RWPE2 (cell line): ENCODE results near the gene EPS8.

ENCODE experiments used
- ATAC-seq: fragments of 200-7000 bp; cut with Tn5 transposase; 3 replicates; pipeline ENCODE4 v1.9.1; 2021; ENCODE audit warnings: low read depth
- DNase-seq: peaks from one replicate; pipeline ENCODE4 v3.0.0-alpha.2; 2020; ENCODE audit warnings: low spot score
- H3K27ac ChIP-seq: fragments of 450-650 bp; 2 replicates; pipeline ENCODE4 v1.5.1; 2017; ENCODE audit warnings: mild to moderate bottlenecking; ENCODE audit not compliant: poor library complexity, severe bottlenecking
- H3K27me3 ChIP-seq: fragments of 250-450 bp; sonication (Bioruptor Pico); 2 replicates; pipeline ENCODE4 v1.5.1; 2021; ENCODE audit warnings: mild to moderate bottlenecking, moderate library complexity; ENCODE audit not compliant: insufficient read depth, poor library complexity, severe bottlenecking
- H3K36me3 ChIP-seq: fragments of 250-450 bp; sonication (Bioruptor Pico); 2 replicates; pipeline ENCODE4 v1.5.1; 2020; ENCODE audit warnings: low read depth, mild to moderate bottlenecking, moderate library complexity
- H3K4me1 ChIP-seq: fragments of 250-450 bp; sonication (Bioruptor Pico); 2 replicates; pipeline ENCODE4 v1.5.1; 2021; ENCODE audit warnings: mild to moderate bottlenecking, moderate library complexity; ENCODE audit not compliant: insufficient read depth, poor library complexity, severe bottlenecking
- H3K4me3 ChIP-seq: fragments of 250-450 bp; sonication (Bioruptor Pico); 2 replicates; pipeline ENCODE4 v1.5.1; 2021; ENCODE audit warnings: mild to moderate bottlenecking, moderate library complexity; ENCODE audit not compliant: severe bottlenecking
- H3K9me3 ChIP-seq: fragments of 250-450 bp; sonication (Bioruptor Pico); 2 replicates; pipeline ENCODE4 v1.5.1; 2021; ENCODE audit warnings: mild to moderate bottlenecking, moderate library complexity; ENCODE audit not compliant: severe bottlenecking
- CTCF ChIP-seq: fragments of 450-650 bp; IDR thresholded peaks from one replicate; pipeline ENCODE4 v1.5.1; 2017; ENCODE audit warnings: mild to moderate bottlenecking, moderate library complexity; ENCODE audit not compliant: poor library complexity, severe bottlenecking

Gene EPS8

GRCh38 chr12:15687583-15687982, 101.6 kb downstream of the EPS8 start:
- H3K27ac ChIP-seq, result no peak overlapping the region
- H3K4me1 ChIP-seq, result no peaks in the 10 kb centered on the region
- no peak for ATAC-seq
- no peak overlapping the region for H3K4me3 ChIP-seq
- no peaks in the 10 kb centered on the region for H3K9me3 ChIP-seq
- no peaks in the 10 kb centered on the region for H3K27me3 ChIP-seq
- no peak for TF ChIP-seq CTCF
- DNase-seq, result no peak
- no peaks in the 10 kb centered on the region for H3K36me3 ChIP-seq

- H3K4me3 ChIP-seq, result no peak overlapping the region
- no peaks in the 10 kb centered on the region for H3K36me3 ChIP-seq
- H3K27me3 ChIP-seq, result no peaks in the 10 kb centered on the region
- no peaks in the 10 kb centered on the region for H3K4me1 ChIP-seq
- H3K27ac ChIP-seq, result no peak overlapping the region
- H3K9me3 ChIP-seq, result no peaks in the 10 kb centered on the region
- DNase-seq (no peak), ATAC-seq (no peak)
- no peak for TF ChIP-seq CTCF
These were observed 104.1 kb downstream of the EPS8 start for GRCh38 chr12:15684896-15685658.

GRCh38 chr12:15682826-15683225, 106.4 kb downstream of the EPS8 start:
- H3K27me3 ChIP-seq, result no peaks in the 10 kb centered on the region
- H3K4me1 ChIP-seq, result no peaks in the 10 kb centered on the region
- no peak overlapping the region for H3K27ac ChIP-seq
- ATAC-seq (peak; percentile 65; the same call in 2 of the 3 replicates), DNase-seq (no peak)
- no peak for TF ChIP-seq CTCF
- H3K9me3 ChIP-seq, result no peaks in the 10 kb centered on the region
- no peak overlapping the region for H3K4me3 ChIP-seq
- H3K36me3 ChIP-seq, result no peaks in the 10 kb centered on the region

DNA sequence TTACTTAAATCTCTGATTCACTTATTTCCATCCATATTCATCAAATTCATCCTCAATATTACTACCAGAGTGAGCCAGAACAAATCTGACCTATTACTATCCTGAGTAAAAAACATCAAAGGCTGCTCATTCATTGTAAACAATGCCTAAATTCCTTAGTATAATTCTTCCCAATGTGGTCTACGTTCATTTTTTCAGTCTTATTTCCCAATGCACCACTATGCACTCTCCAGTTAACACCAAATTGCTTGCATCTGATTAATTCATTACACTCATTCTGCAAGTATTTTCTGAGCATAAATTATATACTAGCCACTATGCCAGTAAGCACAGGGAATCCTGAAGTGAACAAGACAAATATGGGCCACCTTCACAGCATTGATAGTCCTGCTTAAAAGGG, 110.0 kb downstream of the EPS8 start:
- DNase-seq, result no peak
- H3K4me3 ChIP-seq, result no peak overlapping the region
- no peaks in the 10 kb centered on the region for H3K4me1 ChIP-seq
- H3K9me3 ChIP-seq, result no peaks in the 10 kb centered on the region
- H3K36me3 ChIP-seq, result no peaks in the 10 kb centered on the region
- no peak for TF ChIP-seq CTCF
- no peak for ATAC-seq
- no peak overlapping the region for H3K27ac ChIP-seq
- no peaks in the 10 kb centered on the region for H3K27me3 ChIP-seq

GRCh38 chr12:15677726-15678201, 111.4 kb downstream of the EPS8 start:
- TF ChIP-seq CTCF, result no peak
- Histone ChIP-seq H3K27ac (no peak overlapping the region), H3K9me3 (no peaks in the 10 kb centered on the region), H3K36me3 (no peaks in the 10 kb centered on the region), H3K27me3 (no peaks in the 10 kb centered on the region), H3K4me1 (no peaks in the 10 kb centered on the region), H3K4me3 (no peak overlapping the region)
- DNase-seq (no peak), ATAC-seq (no peak)
